K562 (cell line): ENCODE data around the gene PAF1. TPM values are rescaled to one million over a fixed set of nuclear protein-coding genes. Genes with fewer than 3 reads are reported as not detected.

Experiments used
- BCL6 ChIP-seq: fragments of 250-450 bp; sonication (Bioruptor Pico); IDR thresholded peaks from 2 replicates; pipeline ENCODE4 v1.4.0; 2020
- DPF2 ChIP-seq: fragments of 450-650 bp; IDR thresholded peaks from 2 replicates; pipeline ENCODE4 v1.6.1; 2016
- ETV6 ChIP-seq, 3 experiments: fragments of 150-350 bp in 1 of 3; sonication (generic) in 1 of 3; formaldehyde crosslinking in 1 of 3; IDR thresholded peaks; 2 replicates each; pipeline versions ENCODE4 v1.6.1 to v1.8.0; 2014 to 2022; ENCODE audit warnings: borderline replicate concordance in 2 of 3, low read depth in 2 of 3, antibody characterized with exemption in 1 of 3, low read length in 1 of 3, mild to moderate bottlenecking in 1 of 3, missing genetic modification reagents in 1 of 3
- FIP1L1 ChIP-seq: fragments of 200-400 bp; formaldehyde crosslinking; IDR thresholded peaks from 2 replicates; pipeline ENCODE4 v1.6.1; 2018; ENCODE audit warnings: mild to moderate bottlenecking, low read depth, low read length; ENCODE audit not compliant: poor library complexity, severe bottlenecking
- FOXM1 ChIP-seq, 2 experiments: fragments of 450-650 bp in 1 of 2; sonication (generic) in 1 of 2; formaldehyde crosslinking in 1 of 2; IDR thresholded peaks; 2 replicates each; pipeline versions ENCODE4 v1.6.1 to v1.9.0; 2017 to 2022; ENCODE audit warnings: low read depth in 2 of 2, mild to moderate bottlenecking in 2 of 2, missing genetic modification reagents in 1 of 2, moderate library complexity in 1 of 2
- JUND ChIP-seq, 2 experiments: IDR thresholded peaks; 2 replicates in 1 of 2; 3 replicates in 1 of 2; pipeline ENCODE4 v1.6.1; 2011; ENCODE audit warnings: borderline replicate concordance in 2 of 2, low read depth in 2 of 2, low read length in 2 of 2, improper control_type of control experiment in 1 of 2, missing biosample characterization in 1 of 2, missing genetic modification characterization in 1 of 2, missing genetic modification reagents in 1 of 2
- KDM5B ChIP-seq: fragments of 200-600 bp; sonication (generic); IDR thresholded peaks from 2 replicates; pipeline ENCODE4 v1.6.1; 2012; ENCODE audit warnings: low read depth, mild to moderate bottlenecking, moderate library complexity, low read length, control low read depth, inconsistent platforms; ENCODE audit not compliant: insufficient replicate concordance
- LARP7 ChIP-seq: fragments of 450-650 bp; IDR thresholded peaks from 2 replicates; pipeline ENCODE4 v1.6.1; 2016
- MCM3 ChIP-seq: fragments of 450-650 bp; IDR thresholded peaks from 2 replicates; pipeline ENCODE4 v1.6.1; 2016
- MXI1 ChIP-seq: IDR thresholded peaks from 2 replicates; pipeline ENCODE4 v1.6.1; 2011; ENCODE audit warnings: low read depth, mild to moderate bottlenecking, improper control_type of control experiment, low read length
- NR2C1 ChIP-seq, 2 experiments: fragments of 450-650 bp; IDR thresholded peaks; 2 replicates each; pipeline ENCODE4 v1.6.1; 2017; ENCODE audit warnings: mild to moderate bottlenecking in 2 of 2, antibody characterized with exemption in 1 of 2, inconsistent platforms in 1 of 2, missing compliant biosample characterization in 1 of 2, missing genetic modification characterization in 1 of 2
- PHF21A ChIP-seq: fragments of 450-650 bp; IDR thresholded peaks from 2 replicates; pipeline ENCODE4 v1.6.1; 2017; ENCODE audit warnings: low read depth, borderline replicate concordance
- PML ChIP-seq: IDR thresholded peaks from 2 replicates; pipeline ENCODE4 v1.6.1; 2012; ENCODE audit warnings: low read length, inconsistent platforms
- ZC3H8 ChIP-seq: fragments of 450-650 bp; IDR thresholded peaks from 2 replicates; pipeline ENCODE4 v1.6.1; 2017
- ZNF174 ChIP-seq: fragments of 250-450 bp; sonication (Bioruptor Pico); IDR thresholded peaks from 2 replicates; pipeline ENCODE4 v1.4.0; 2020; ENCODE audit warnings: mild to moderate bottlenecking
- ZNF232 ChIP-seq: sonication (generic); formaldehyde crosslinking; IDR thresholded peaks from 2 replicates; pipeline ENCODE4 v1.8.0; 2022; ENCODE audit warnings: mild to moderate bottlenecking, missing genetic modification reagents
- ZNF444 ChIP-seq: fragments of 250-450 bp; sonication (Bioruptor Pico); IDR thresholded peaks from 2 replicates; pipeline ENCODE4 v1.4.0; 2020; ENCODE audit warnings: mild to moderate bottlenecking, moderate library complexity
- ZNF717 ChIP-seq: fragments of 250-450 bp; sonication (Bioruptor Pico); IDR thresholded peaks from 2 replicates; pipeline ENCODE4 v1.5.0; 2021
- ZNF77 ChIP-seq: fragments of 250-450 bp; sonication (Bioruptor Pico); IDR thresholded peaks from 2 replicates; pipeline ENCODE4 v1.5.0; 2020
- ZNF830 ChIP-seq: fragments of 250-450 bp; sonication (Bioruptor Pico); IDR thresholded peaks from 2 replicates; pipeline ENCODE4 v1.5.0; 2021; ENCODE audit warnings: mild to moderate bottlenecking
- polyA plus RNA-seq, 8 experiments: library from polyadenylated mRNA; depleted of rRNA in 4 of 8; stranded (reverse) in 5 of 8; unstranded in 3 of 8; fragments of >200 nt; fragmentation: Nextera tagmentation in 2 of 8; fragmentation: Illumina TruSeq in 1 of 8; extraction: Ambion mirVana in 2 of 8; extraction: Trizol in 1 of 8; gene quantifications; 2 replicates each; pipeline versions ENCODE4 v1.2.1 to v1.2.3, GENCODE V29; 2011 to 2014; ENCODE audit warnings: inconsistent platforms in 1 of 8, missing spikeins in 1 of 8
- total RNA-seq, 7 experiments: library from RNA; depleted of rRNA in 6 of 7; stranded (reverse); fragments of >200 nt in 6 of 7; fragmentation: Illumina TruSeq in 2 of 7; extraction: Trizol in 2 of 7; gene quantifications; 2 replicates each; pipeline versions ENCODE4 v1.2.1 to v1.2.3, GENCODE V29; 2011 to 2021; ENCODE audit warnings: low replicate concordance in 1 of 7
- TF ChIP-seq, protein P1 (sequence below): fragments of 450-650 bp; IDR thresholded peaks from 2 replicates; pipeline ENCODE4 v1.6.1; 2017; ENCODE audit warnings: antibody characterized with exemption, mild to moderate bottlenecking
- TF ChIP-seq, protein P2 (sequence below): sonication (generic); formaldehyde crosslinking; IDR thresholded peaks from 2 replicates; pipeline ENCODE4 v1.9.0; 2022; ENCODE audit warnings: mild to moderate bottlenecking, missing genetic modification reagents

Gene PAF1
- total and polyA plus RNA-seq, 9 of the 15 experiments (the other 6 are each of a cell fraction or from before 2014, with no cell fraction given) = 1.5 to 45.0 (median 33.8) TPM

DNA sequence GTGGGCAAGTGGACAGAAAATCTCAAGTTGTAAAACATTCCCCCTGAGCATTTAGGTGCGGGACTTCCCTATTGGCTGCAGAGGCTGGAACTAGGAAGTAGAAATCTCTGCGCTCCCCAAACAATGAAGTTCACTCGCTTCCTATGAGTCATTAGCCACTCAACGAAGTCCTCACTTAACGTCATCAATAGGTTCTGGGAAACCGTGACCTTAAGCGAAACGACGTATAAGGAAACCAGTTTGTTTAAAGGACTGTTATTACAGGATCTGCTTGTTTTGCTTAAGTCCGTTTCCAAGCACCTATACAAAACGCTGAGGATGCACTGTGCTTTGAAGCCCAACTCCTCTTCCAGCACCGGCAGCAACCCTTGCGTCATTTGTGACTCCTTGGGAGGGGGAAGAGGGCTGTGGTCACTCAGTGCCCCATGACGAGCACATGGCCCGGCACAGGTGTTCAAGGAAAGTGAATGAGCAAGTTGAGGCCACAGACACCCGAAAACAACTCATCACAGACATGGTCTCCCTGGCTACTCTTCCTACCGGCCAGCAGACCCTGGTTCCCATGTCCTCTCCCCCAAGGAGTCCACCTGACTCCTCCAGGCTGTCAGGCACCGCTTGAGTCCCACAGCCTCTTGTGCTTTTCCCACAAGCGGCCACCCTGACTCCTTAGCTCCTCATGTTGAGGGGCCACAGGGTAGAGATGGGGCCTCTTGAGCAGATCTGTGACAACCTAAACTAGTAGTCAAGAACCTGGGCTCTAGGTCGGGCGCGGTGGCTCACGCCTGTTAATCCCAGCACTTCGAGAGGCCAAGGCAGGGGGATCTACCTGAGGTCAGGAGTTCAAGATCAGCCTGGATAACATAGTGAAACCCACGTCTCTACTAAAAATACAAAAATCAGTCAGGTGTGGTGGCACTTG is 40.0 kb upstream of the PAF1 start (continued):
- TF ChIP-seq, protein P1, sequence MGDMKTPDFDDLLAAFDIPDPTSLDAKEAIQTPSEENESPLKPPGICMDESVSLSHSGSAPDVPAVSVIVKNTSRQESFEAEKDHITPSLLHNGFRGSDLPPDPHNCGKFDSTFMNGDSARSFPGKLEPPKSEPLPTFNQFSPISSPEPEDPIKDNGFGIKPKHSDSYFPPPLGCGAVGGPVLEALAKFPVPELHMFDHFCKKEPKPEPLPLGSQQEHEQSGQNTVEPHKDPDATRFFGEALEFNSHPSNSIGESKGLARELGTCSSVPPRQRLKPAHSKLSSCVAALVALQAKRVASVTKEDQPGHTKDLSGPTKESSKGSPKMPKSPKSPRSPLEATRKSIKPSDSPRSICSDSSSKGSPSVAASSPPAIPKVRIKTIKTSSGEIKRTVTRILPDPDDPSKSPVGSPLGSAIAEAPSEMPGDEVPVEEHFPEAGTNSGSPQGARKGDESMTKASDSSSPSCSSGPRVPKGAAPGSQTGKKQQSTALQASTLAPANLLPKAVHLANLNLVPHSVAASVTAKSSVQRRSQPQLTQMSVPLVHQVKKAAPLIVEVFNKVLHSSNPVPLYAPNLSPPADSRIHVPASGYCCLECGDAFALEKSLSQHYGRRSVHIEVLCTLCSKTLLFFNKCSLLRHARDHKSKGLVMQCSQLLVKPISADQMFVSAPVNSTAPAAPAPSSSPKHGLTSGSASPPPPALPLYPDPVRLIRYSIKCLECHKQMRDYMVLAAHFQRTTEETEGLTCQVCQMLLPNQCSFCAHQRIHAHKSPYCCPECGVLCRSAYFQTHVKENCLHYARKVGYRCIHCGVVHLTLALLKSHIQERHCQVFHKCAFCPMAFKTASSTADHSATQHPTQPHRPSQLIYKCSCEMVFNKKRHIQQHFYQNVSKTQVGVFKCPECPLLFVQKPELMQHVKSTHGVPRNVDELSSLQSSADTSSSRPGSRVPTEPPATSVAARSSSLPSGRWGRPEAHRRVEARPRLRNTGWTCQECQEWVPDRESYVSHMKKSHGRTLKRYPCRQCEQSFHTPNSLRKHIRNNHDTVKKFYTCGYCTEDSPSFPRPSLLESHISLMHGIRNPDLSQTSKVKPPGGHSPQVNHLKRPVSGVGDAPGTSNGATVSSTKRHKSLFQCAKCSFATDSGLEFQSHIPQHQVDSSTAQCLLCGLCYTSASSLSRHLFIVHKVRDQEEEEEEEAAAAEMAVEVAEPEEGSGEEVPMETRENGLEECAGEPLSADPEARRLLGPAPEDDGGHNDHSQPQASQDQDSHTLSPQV = peak; percentile 91
- TF ChIP-seq ZNF174 (CRISPR knock-in tag) = no peak
- TF ChIP-seq BCL6 = no peak
- TF ChIP-seq NR2C1 (IDR thresholded peaks at IDR 0.05) = 0 out of 2 replicates have a peak, but pooled peaks have one; percentile 42
- peak; percentile 65 for TF ChIP-seq NR2C1 (tag; IDR thresholded peaks at IDR 0.05)
- TF ChIP-seq LARP7 = no peak
- no peak for TF ChIP-seq MCM3
- TF ChIP-seq DPF2 = peak; percentile 74
- TF ChIP-seq KDM5B = peak; percentile 36
- peak; percentile 92 for TF ChIP-seq JUND (IDR thresholded peaks at IDR 0.05; ENCODE audit: borderline replicate concordance, low read depth, low read length)
- TF ChIP-seq JUND (tag; IDR thresholded peaks at IDR 0.05; ENCODE audit: borderline replicate concordance, low read depth, low read length) = peak; percentile 95
- TF ChIP-seq ZNF232 (CRISPR knock-in tag) = no peak
- no peak for TF ChIP-seq ZNF444 (CRISPR knock-in tag)
- TF ChIP-seq PHF21A = peak; percentile 92
- peak; percentile 60 to 91; a peak in 3 of 4 replicates for TF ChIP-seq ETV6 (IDR thresholded peaks at IDR 0.05; ENCODE audit: borderline replicate concordance in 1 of 2, low read depth in 2 of 2, low read length in 1 of 2)
- 0 out of 2 replicates have a peak, but pooled peaks have one; percentile 16 for TF ChIP-seq ETV6 (CRISPR knock-in tag; IDR thresholded peaks at IDR 0.05; ENCODE audit: borderline replicate concordance)
- TF ChIP-seq, protein P2, sequence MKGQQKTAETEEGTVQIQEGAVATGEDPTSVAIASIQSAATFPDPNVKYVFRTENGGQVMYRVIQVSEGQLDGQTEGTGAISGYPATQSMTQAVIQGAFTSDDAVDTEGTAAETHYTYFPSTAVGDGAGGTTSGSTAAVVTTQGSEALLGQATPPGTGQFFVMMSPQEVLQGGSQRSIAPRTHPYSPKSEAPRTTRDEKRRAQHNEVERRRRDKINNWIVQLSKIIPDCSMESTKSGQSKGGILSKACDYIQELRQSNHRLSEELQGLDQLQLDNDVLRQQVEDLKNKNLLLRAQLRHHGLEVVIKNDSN (CRISPR knock-in tag) = peak; percentile 51
- no peak for TF ChIP-seq ZNF77 (CRISPR knock-in tag)
- TF ChIP-seq ZNF717 (CRISPR knock-in tag) = no peak
- peak; percentile 54; the same call in 1 of the 2 replicates for TF ChIP-seq PML
- TF ChIP-seq MXI1 = no peak
- TF ChIP-seq FOXM1 (IDR thresholded peaks at IDR 0.05; ENCODE audit: low read depth) = no peak
- no peak for TF ChIP-seq FOXM1 (CRISPR knock-in tag; IDR thresholded peaks at IDR 0.05; ENCODE audit: low read depth)
- TF ChIP-seq ZNF830 (CRISPR knock-in tag) = no peak
- no peak for TF ChIP-seq ZC3H8
- no peak for TF ChIP-seq FIP1L1
